Stomach (tissue), 19 donors: ENCODE data around the gene CTNNA3. TPM values are rescaled to one million over a fixed set of nuclear protein-coding genes. Genes with fewer than 3 reads are reported as not detected.

Source experiments
- DNase-seq, 2 donors: peaks; one replicate each; pipeline versions ENCODE4 v3.0.0 to v3.0.0-alpha.2; 2013 to 2019
- H3K27ac ChIP-seq, 5 donors: fragments of 200-600 bp in 4 of 5; sonication (generic) in 4 of 5; one replicate each; pipeline ENCODE4 v1.5.1; 2013 to 2019; ENCODE audit warnings: mild to moderate bottlenecking in 1 of 5, moderate library complexity in 1 of 5
- H3K27me3 ChIP-seq, 3 donors: fragments of 200-600 bp; sonication (generic); one replicate each; pipeline ENCODE4 v1.5.1; 2017 to 2019; ENCODE audit warnings: mixed run types in 1 of 3
- H3K36me3 ChIP-seq, 4 donors: fragments of 200-600 bp; sonication (generic); 1 replicate in 3 of 4; 2 replicates in 1 of 4; pipeline ENCODE4 v1.5.1; 2016 to 2019
- H3K4me1 ChIP-seq, 4 donors: fragments of 200-600 bp; sonication (generic); one replicate each; pipeline ENCODE4 v1.5.1; 2016 to 2019
- H3K4me3 ChIP-seq, 4 donors: fragments of 200-600 bp; sonication (generic) in 3 of 4; one replicate each; pipeline ENCODE4 v1.5.1; 2016 to 2019; ENCODE audit warnings: mild to moderate bottlenecking in 1 of 4
- H3K9me3 ChIP-seq, 4 donors: fragments of 200-600 bp; sonication (generic); one replicate each; pipeline ENCODE4 v1.5.1; 2016 to 2019
- CTCF ChIP-seq, 7 experiments: fragments of 450-650 bp in 4 of 7; fragments of 200-600 bp in 3 of 7; sonication (generic) in 3 of 7; IDR thresholded peaks; one replicate each; pipeline ENCODE4 v1.5.1; 2016 to 2019; ENCODE audit warnings: antibody characterized with exemption in 7 of 7, control low read depth in 2 of 7, mild to moderate bottlenecking in 1 of 7
- EP300 ChIP-seq: sonication (generic); formaldehyde crosslinking; IDR thresholded peaks from one replicate; pipeline ENCODE4 v1.6.1; 2017; ENCODE audit warnings: antibody characterized with exemption
- POLR2A ChIP-seq, 4 donors: fragments of 450-650 bp; IDR thresholded peaks; one replicate each; pipeline ENCODE4 v1.6.1; 2016; ENCODE audit warnings: antibody characterized with exemption in 4 of 4, control low read depth in 2 of 4, mild to moderate bottlenecking in 1 of 4, moderate library complexity in 1 of 4
- POLR2AphosphoS5 ChIP-seq, 3 donors: sonication (generic); formaldehyde crosslinking; IDR thresholded peaks; one replicate each; pipeline ENCODE4 v1.6.1; 2016; ENCODE audit warnings: antibody characterized with exemption in 3 of 3
- WGBS, 5 donors: extraction: QIAGEN DNeasy Blood & Tissue Kit in 3 of 5; methylation state at CpG; one replicate each; pipeline versions ENCODE4 v1.1.5 to v1.1.7; 2013 to 2018; 5-methylcytosine and 5-hydroxymethylcytosine counted together
- intact Hi-C: fragments of 100-400 bp; cut with DNase I; formaldehyde crosslinking; loops from one replicate; pipeline ENCODE4 v1.15.1; 2023; ENCODE audit warnings: low total_unique reads
- long read RNA-seq, 10 donors: transcript quantifications; one replicate each; lab custom pipeline, GENCODE V29; 2026
- polyA plus RNA-seq, 3 donors: library from polyadenylated mRNA; stranded (reverse); fragments of 200-250 nt; gene quantifications; one replicate each; pipeline ENCODE4 v1.2.3, GENCODE V29; 2013
- total RNA-seq, 5 donors: library from RNA; depleted of rRNA; stranded (reverse); fragments of >200 nt; gene quantifications; one replicate each; pipeline versions ENCODE4 v1.1.0 to v1.2.3, GENCODE V29; 2014 to 2016
- donor health status: healthy with polysubstance abuse.
- donor health status: Bipolar disorder and iron deficiency.
- donor health status: healthy.

Gene CTNNA3
- total RNA-seq (10 to 100 TPM in 3 of 5 donors, 1 to 10 TPM in 1, under 1 TPM in 1; 0.14 to 46.1 (median 15.9) TPM), polyA plus RNA-seq (under 1 TPM in 1 of 3 donors, not detected in 2; 0.23 TPM)
- long read RNA-seq, donor 1: 0 reads
- long read RNA-seq, donor 2: 0 reads
- long read RNA-seq, donor 3: 0 reads
- long read RNA-seq, donor 4: 0 reads
- long read RNA-seq, donor 5: 0 reads
- long read RNA-seq, donor 6: 0 reads
- long read RNA-seq, donor 7: 0 reads
- long read RNA-seq, donor 8: 0 reads
- long read RNA-seq, donor 9: 0 reads
- long read RNA-seq, donor 10: 0 reads

DNA sequence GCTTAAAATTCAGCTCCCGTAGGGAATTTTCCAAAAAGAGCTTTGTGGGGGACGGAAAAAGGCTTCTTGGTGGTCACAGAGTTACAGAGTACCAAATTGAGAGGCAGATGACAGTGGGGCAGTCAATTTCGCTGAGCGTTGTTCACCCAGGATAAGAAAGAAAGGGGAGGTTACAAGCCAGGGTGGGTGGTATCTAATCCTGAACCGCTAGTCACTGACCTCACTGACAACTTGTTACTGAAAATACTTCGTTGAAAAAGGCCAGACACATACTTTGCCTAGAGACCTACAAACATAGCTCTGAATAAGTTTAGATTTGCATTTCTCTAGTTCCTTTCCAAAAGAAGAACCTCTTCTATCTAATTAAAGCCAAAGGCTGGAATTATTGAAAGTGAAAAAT is at the start of gene CTNNA3:
TSS of gene CTNNA3 (minus strand) at position 167 of the 400 bp plus-strand sequence.
- Histone ChIP-seq H3K36me3 (no peaks in the 10 kb centered on the region), H3K27me3 (no peaks in the 10 kb centered on the region), H3K27ac (peak within 1 kb of the TSS in 3 of 5 donors; percentile 28 to 47 (median 29)), H3K4me1 (peaks cover 0 to 15% (median 5%) of the 10 kb centered on the region in 4 donors), H3K9me3 (no peaks in the 10 kb centered on the region), H3K4me3 (peak within 1 kb of the TSS in 3 of 4 donors; percentile 4 to 29 (median 23))
- TF ChIP-seq EP300: no peak
- TF ChIP-seq CTCF (IDR thresholded peaks at IDR 0.05): no peak
- no peak for TF ChIP-seq POLR2A (IDR thresholded peaks at IDR 0.05)
- intact Hi-C loops: loop anchor here (5.0 kb wide), 1 partner anchor 86 kb away; no protein-coding TSS in a partner anchor
- 25 to 46% (median 36%) methylated on average over 6 of the region's 6 CpGs for WGBS, 5 donors
- peak in 1 of 2 donors; percentile 45 for DNase-seq

GRCh38 chr10:67735430-67735829 is 39.4 kb upstream of the CTNNA3 start:
- Histone ChIP-seq H3K36me3 (no peaks in the 10 kb centered on the region), H3K9me3 (no peaks in the 10 kb centered on the region), H3K4me3 (no peak overlapping the region), H3K27me3 (no peaks in the 10 kb centered on the region), H3K4me1 (no peaks in the 10 kb centered on the region), H3K27ac (no peak overlapping the region)
- 81 to 90% (median 87%) methylated on average over 4 of the region's 4 CpGs for WGBS, 5 donors
- intact Hi-C loops: no loop called here
- TF ChIP-seq CTCF (IDR thresholded peaks at IDR 0.05) (no peak), POLR2AphosphoS5 (IDR thresholded peaks at IDR 0.05) (no peak), EP300 (no peak), POLR2A (IDR thresholded peaks at IDR 0.05) (no peak)
- DNase-seq: no peak

DNA sequence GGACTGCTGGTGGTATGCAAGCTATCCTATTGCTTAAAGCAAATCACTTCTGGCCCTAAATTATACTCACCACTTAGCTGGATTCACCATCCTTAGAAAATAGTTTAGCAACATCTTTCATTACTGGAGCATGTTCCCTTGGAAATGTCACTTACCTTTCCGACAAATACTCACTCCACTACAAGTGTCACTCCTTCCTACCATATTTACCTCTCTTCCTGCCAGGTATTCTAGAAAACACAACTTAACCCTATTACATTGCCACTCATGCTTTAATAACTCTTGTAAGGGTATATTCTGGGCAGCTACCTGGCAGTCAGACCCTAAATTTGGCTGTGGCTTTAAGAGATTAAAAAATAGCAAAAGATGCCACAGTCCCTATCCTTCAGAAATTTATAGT is 37.5 kb upstream of the CTNNA3 start:
- Histone ChIP-seq H3K27me3 (no peaks in the 10 kb centered on the region), H3K4me1 (no peaks in the 10 kb centered on the region), H3K9me3 (no peaks in the 10 kb centered on the region), H3K36me3 (no peaks in the 10 kb centered on the region), H3K4me3 (no peak overlapping the region), H3K27ac (no peak overlapping the region)
- intact Hi-C loops: no loop called here
- 93 to 97% (median 94%) methylated on average over 1 of the region's 1 CpG for WGBS, 5 donors
- TF ChIP-seq POLR2AphosphoS5 (IDR thresholded peaks at IDR 0.05) (no peak), POLR2A (IDR thresholded peaks at IDR 0.05) (no peak), EP300 (no peak), CTCF (IDR thresholded peaks at IDR 0.05) (no peak)
- no peak for DNase-seq

- Histone ChIP-seq H3K4me1 (no peaks in the 10 kb centered on the region), H3K27me3 (no peaks in the 10 kb centered on the region), H3K27ac (no peak overlapping the region), H3K36me3 (no peaks in the 10 kb centered on the region), H3K9me3 (no peaks in the 10 kb centered on the region), H3K4me3 (no peak overlapping the region)
- TF ChIP-seq EP300: no peak
- TF ChIP-seq CTCF (IDR thresholded peaks at IDR 0.05): no peak
- TF ChIP-seq POLR2A (IDR thresholded peaks at IDR 0.05): no peak
- TF ChIP-seq POLR2AphosphoS5 (IDR thresholded peaks at IDR 0.05): no peak
- DNase-seq: no peak
- intact Hi-C loops: no loop called here
- WGBS, 5 donors: 79 to 96% (median 95%) methylated on average over 2 of the region's 2 CpGs
Measured at GRCh38 chr10:67725567-67725966, 29.6 kb upstream of the CTNNA3 start.
